CD4-positive, alpha-beta T cell treated with Interferon gamma for 1 hour (primary cell): Measurements from ENCODE around the gene REM2.

Experiments used
- DNase-seq: peaks from one replicate; pipeline ENCODE4 v3.0.0-alpha.2; 2020

REM2 gene

DNA sequence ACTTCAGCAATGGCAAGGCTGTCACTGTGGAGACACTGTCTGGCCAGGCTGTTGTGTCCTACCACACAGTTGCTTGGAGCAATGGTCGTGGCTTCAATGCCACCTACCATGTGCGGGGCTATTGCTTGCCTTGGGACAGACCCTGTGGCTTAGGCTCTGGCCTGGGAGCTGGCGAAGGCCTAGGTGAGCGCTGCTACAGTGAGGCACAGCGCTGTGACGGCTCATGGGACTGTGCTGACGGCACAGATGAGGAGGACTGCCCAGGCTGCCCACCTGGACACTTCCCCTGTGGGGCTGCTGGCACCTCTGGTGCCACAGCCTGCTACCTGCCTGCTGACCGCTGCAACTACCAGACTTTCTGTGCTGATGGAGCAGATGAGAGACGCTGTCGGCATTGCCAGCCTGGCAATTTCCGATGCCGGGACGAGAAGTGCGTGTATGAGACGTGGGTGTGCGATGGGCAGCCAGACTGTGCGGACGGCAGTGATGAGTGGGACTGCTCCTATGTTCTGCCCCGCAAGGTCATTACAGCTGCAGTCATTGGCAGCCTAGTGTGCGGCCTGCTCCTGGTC, 7.2 kb upstream of the REM2 start:
- no peak for DNase-seq

DNA sequence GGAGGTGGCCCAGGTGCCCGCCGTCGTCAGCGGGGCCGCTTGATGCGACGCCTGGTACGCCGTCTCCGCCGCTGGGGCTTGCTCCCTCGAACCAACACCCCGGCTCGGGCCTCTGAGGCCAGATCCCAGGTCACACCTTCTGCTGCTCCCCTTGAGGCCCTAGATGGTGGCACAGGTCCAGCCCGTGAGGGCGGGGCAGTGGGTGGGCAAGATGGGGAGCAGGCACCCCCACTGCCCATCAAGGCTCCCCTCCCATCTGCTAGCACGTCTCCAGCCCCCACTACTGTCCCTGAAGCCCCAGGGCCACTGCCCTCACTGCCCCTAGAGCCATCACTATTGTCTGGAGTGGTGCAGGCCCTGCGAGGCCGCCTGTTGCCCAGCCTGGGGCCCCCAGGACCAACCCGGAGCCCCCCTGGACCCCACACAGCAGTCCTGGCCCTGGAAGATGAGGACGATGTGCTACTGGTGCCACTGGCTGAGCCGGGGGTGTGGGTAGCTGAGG, 6.0 kb upstream of the REM2 start:
- DNase-seq: no peak

DNA sequence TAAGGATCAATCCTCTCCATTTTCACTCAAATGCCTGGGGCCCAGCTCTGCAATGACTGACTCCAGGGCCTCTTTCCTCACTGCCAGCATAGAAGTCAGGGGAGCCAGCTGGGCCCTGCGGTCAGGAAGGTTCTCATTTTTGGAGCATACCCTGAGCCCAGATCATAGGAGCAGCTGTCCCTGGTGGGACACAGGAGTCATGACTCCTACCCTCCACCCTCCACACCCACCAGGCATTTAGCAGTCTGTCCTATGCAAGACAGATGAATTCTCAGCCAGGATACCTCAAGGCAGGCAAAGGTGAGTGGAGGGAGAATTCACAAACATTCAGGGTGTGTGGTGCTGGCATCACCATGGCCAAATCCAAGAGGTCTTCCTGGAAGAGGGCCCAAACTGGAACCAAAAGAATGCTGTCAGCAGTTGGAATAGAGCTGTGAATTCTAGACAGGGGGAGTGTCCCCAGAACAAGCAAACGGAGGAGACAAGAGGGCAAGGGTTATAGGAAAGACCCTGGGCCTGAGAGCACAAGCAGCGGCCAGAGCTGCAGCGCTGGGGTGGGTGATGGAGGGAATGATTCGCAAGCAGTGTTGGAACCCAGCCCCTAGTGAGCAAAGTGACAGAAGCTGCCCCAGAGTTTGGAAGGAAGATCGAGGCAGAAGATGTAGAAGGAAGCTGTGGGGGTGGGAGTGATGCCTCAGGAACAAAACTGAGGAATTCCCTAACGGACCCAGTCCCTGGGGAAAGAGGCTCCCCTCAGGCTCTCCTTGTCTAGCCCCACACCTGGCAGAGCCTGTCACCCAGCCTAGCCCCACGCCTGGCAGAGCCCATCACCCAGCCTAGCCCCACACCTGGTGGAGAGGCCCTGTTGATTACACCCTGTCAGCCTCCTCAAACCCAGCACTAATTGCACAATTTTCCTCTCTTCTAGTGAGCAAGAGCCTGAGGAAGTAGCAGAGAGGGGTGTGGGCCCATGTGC, 4.5 kb upstream of the REM2 start:
- DNase-seq: no peak

DNA sequence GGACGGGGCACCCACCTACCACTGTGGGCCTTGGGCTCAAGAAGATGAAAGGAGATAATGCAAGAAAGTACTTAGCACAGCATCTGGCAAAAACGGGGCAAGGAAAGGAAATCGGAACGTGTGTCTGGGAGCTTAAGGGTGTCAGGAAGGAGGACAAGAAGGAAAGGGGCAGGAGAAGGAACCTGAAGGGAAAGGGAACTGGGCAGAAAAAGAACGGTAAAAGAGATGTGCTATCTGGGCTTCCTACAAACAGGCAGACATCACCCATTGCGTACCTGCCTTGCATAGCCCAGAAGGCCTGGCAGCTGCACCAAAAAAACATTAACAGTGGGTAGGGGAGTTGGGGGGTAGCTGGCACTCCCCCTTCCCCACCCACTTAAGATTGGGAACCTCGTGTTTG, 958 bp upstream of the REM2 start:
- DNase-seq: no peak

DNA sequence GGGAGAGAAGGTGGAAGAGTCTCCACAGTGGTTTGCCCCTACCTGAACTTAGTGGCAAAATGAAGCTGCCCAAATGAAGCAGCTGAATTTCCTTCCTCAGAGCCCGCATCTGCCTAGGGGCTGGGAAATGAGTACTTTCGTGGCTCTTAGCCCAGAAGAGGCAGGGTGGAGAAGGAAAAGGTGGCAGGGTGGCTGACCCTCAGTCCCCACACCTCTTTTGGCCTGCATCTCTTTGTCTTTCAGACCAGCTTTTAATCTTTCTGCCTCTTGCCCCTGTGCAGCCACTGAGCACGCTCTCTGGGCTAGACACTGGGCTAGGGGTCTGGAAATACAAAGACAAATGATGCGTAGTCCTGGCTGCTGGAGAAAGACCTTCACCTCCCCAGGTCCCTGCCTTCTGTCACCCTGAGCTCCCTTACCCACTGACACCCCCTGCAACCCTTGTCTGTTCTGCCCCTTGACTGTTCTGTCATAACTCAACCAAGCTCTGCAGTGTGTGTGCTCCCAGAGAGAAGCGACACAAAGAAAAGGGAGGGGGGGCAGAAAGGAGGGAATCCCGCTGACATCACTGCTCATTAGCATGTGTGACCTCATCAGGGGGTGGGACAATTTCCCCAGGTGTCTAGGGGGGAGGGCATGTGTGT, 371 bp upstream of the REM2 start:
- DNase-seq: peak; percentile 60

DNA sequence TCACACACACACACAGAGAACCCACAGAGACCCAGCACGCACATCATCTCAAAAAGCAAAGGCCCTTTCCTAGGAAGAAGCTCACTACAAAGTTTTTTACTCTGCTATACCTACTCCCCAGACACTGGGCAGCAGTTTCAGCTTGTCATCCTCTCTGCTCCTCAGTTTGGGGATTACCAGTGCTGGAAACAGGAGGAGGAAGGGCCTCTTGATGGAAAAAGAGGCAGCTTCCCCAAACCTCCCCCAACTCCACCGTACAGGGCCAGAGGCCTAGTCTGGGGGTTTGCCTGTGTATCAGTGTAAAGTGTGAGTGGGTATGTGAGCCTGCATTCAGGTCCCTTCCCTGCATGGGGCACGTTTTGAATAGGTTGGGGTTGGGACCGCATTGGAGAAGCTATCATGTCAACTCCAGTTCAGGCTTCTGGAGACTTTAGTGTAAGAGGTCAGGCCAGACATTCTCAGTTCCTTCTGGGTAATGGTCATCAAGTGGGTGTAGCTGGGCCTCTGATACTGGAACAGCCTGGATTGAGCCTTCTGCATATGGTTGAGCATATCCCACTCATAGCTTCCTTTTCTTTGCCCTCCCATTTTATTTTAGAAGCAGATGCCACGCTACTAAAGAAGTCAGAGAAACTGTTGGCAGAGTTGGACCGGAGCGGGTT, 1.2 kb downstream of the REM2 start:
- no peak for DNase-seq

DNA sequence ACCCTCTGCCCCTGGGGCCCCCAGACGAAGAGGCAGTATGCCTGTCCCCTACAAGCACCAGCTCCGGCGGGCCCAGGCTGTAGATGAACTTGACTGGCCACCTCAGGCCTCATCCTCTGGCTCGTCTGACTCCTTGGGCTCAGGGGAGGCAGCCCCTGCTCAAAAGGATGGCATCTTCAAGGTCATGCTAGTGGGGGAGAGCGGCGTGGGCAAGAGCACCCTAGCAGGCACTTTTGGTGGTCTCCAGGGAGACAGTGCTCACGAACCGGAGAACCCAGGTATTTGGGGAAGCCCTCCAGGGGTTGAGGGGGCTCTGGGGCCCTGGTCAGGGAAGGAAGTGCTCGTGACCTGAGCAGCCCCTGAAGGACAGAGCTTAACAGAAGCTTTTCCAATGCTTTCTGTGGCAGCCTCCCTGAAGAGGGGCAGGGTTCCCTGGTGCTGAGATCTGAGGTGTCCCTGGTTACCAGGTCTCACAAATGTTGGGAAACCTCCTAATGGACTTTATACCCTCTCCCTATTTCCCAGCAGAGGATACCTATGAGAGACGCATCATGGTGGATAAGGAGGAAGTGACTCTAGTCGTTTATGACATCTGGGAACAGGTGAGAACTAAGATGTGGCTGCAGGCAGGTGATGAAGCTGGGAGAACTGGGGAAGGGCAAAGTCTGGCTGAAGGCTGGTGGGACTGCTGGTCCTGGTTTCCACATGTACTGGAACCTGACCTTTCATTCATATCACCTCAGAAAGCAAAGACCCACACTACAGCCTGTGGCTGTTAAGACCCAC, 1.9 kb downstream of the REM2 start:
- DNase-seq: no peak

DNA sequence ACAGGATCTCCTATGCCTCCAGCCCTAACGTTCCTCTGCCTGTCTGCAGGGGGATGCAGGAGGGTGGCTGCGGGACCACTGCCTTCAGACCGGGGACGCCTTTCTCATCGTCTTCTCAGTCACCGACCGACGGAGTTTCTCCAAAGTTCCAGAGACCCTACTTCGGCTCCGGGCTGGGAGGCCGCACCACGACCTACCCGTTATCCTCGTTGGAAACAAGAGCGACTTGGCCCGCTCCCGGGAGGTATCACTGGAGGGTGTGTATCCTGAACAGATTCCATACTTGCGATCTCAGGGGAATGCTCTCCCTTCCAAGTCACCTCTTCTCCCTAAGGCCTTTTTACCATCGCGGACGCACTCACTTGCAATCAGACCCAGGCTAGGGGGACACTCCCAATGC, 3.0 kb downstream of the REM2 start:
- DNase-seq: no peak

DNA sequence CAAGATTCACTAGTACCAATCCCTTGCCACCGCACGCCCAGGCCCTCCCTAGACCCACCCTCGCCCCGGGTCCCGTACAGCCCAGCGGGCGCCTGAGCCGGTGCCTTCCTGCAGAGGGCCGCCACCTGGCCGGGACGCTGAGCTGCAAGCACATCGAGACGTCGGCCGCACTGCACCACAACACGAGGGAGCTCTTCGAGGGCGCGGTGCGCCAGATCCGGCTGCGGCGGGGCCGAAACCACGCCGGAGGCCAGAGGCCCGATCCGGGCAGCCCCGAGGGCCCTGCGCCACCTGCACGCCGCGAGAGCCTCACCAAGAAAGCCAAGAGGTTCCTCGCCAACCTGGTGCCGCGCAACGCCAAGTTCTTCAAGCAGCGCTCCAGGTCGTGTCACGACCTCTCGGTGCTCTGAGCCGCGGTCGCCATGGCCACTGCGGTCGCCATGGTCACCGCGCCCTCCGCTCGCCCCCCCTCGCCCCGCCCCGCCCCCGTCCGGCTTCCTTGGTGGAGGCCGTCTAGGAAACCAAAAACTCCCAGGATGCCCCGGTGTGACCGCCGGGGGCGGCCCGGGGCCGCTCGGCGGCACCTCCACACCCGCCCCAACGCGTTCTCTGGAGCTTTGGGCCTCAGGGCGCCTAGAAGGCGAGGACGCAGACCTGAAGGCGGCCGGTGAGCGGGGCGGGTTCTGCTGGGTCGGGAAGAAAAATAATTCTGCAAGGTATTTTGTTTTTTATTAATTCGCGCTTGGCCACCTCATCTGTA, 3.7 kb downstream of the REM2 start:
- peak; percentile 80 for DNase-seq

DNA sequence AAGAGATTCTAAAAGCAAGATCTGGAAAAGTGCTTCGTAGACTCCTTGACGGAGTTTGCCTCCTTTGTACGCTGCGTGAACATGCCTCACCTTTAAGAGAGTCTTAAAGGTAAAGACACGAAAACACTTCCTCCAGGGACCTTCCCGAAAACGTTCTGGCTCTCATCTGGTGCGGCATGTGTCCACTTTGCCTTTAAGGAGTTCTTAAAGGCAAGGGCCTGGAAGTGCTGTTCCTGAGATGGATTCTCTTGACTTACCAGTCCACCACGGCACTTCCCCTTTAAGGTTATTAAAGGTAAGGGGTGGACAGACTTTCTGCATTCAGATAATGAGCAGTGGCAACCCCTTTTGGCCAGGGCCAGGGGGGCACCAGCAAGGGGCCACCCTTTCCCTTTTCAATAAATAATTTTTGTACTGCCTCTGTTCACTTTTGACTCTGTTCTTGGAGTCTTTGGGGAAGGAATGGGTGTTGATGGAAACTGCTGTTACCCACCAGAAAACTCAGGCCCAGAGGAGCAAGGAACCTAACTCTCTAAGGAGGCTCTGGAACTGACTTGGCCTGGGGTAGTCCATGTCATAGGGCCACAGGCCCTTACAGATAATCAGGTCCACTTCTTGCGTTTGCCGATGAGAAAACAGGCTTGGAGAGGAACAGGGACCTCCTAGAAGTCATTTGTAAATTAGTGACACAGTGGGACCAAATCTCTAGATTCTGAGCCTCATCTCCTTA, 4.4 kb downstream of the REM2 start:
- DNase-seq: peak; percentile 55

DNA sequence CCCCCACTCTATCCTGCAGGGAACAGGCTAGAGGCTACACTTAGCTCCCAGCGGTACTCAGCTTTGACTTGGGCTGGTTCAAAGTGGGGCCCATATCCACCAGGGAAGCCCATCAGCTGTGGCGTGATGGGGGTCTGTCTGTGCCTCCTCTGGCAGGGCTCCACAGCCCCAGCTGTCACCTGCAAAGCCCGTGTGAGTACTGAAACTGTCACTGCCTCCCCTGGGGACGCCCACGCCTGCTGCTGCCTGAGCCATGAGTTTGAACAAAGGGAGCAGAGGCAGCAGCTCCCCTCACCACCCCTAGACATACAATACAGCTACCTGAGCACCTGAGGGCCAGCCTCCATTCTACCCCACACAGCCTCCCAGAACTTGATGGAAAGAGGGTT, 5.0 kb downstream of the REM2 start:
- DNase-seq: peak; percentile 68

DNA sequence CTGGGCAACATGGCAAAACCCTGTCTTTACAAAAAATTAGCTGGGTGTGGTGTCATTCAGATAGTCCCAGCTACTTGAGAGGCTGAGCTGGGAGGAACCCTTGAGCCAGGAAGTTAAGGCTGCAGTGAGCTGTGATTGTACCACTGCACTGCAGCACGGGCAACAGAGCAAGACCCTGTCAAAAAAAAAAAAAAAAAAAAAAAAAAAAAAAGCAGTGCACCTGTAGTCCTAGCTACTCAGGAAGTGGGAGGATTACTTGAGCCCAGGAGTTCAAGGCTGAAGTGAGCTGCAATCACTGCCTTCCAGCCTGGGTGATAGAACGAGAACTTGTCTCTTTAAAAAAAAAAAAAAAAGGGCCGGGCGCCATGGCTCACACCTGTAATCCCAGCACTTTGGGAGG, 5.6 kb downstream of the REM2 start:
- peak; percentile 43 for DNase-seq

DNA sequence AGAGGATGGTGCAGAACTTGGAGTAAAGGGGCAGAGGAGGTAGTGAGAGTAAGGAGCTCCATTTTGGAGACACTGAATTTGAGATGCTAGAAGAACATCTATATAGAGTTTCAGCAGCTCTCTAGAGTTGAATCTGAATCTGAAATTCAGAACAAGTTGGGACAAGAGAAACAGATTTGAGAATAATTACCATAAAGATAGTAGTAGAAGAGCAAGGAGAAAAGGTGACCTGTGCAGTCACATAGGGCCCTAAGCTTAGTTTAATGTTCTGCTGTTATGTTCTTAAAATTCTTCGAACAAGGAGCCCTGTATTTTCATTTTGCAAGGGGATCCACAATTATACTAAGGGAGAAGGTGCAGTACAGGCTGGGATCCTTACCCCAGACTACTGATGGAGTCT, 7.4 kb downstream of the REM2 start:
- DNase-seq: no peak

DNA sequence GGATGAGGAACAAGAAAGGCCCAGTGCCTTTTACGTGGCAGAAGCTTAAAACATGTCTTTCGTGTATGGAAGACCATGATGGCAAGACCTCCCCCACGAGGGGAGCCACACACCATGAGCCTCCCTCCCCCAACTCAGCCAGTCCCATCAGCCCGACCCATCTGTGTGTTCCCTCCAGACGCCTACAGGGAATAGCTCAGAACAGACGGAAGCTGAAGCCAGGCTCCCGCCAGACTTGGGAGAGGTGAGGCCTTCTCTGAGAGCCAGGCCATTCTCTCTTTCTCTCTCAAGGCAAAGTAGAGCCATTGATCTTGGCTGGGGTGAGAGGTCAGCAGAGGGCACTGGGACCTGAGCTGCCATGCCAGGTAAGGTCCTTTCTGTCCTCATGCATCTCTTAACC, 9.5 kb downstream of the REM2 start:
- DNase-seq: no peak

DNA sequence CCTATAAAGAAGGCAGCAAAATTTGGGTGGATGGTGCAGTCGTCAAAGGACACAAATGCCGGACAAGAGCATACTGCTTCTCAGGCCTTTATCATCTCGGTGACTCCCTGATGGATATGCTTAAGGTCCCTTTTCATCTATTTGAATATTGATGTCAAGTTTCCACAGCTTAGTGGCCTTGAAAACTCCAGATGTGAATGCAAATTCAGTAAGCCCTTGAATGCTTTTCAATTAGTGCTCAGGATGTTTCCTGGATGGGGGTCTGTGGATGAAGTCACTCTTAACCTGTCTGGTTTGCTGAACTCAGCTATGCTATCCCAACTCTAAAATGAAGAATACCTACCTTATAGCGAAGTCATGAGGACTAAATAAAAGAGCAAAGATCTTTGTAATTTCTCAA, 10.7 kb downstream of the REM2 start:
- DNase-seq: no peak

DNA sequence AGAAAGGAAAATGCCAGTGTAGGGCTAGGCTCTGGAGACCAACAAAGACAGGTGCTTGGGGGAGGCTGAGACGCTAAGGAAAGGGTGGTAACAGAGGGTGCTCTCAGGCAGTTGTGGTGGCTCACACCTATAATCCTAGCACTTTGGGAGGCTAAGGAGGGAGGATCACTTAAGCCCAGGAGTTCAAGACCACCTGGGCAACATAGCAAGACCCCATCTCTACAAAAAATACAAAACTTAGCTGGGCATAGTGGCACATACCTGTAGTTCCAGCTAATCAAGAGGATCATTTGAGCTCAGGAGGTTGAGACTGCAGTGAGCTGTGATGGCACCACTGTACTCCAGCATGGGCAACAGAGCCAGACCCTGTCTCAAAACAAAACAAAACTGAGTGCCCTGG, 12.4 kb downstream of the REM2 start:
- DNase-seq: no peak

DNA sequence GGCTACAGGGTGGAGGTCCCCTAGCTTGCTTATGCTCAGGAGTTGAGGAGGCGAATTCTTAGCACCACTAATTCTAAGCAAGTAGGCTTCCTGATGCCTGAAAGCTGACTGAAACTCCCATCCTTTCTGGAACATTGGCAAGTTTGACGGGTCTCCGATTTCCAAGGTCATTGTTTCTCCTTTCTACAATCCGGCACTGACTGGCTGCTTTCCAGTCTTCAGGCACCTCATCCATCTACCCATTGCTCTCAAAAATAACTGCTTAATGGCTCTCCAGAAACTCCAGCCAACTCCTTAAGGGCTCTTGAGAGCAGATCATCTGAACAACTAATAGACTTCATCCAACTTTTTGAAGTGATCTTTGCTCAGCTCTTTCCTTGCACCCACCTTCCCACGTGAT, 13.3 kb downstream of the REM2 start:
- DNase-seq: no peak

DNA sequence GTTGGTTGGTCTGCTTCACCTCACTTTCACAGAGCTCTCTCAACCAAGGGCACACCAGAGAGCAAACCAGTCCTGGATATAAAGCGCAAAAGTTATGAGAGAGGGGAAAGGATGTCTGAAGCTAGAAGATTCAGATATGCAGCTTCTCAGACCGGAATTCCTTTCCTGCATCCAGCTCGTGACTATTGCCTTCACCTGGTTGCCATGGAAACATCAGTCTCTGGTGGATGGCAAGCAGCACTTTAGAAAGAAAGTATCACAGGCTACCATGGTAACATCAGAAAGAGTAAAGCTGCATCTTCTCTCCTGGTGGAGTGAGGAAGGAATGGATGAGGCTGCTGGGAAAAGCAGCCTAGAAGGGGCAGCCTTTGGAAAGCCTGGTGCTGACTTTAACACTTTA, 13.7 kb downstream of the REM2 start:
- no peak for DNase-seq

DNA sequence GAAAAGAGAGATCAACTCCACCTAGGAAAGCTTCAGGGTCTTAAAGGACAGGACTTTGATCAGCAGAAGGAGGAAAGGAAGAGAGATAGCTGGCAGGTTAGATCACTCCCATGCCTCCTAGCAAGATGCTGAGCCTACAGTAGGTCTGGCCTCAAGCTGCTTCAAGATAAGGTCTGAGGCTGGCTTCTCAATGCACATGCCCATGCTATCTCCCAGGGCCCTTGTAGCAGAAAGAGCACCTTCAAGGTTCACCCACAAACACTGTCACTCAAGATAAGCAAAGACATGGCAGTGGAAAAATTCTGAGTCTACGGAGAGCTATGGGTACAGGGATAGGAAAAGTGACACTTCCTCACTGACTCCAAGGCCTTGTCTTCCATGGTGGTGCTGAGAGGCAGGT, 14.3 kb downstream of the REM2 start:
- no peak for DNase-seq

DNA sequence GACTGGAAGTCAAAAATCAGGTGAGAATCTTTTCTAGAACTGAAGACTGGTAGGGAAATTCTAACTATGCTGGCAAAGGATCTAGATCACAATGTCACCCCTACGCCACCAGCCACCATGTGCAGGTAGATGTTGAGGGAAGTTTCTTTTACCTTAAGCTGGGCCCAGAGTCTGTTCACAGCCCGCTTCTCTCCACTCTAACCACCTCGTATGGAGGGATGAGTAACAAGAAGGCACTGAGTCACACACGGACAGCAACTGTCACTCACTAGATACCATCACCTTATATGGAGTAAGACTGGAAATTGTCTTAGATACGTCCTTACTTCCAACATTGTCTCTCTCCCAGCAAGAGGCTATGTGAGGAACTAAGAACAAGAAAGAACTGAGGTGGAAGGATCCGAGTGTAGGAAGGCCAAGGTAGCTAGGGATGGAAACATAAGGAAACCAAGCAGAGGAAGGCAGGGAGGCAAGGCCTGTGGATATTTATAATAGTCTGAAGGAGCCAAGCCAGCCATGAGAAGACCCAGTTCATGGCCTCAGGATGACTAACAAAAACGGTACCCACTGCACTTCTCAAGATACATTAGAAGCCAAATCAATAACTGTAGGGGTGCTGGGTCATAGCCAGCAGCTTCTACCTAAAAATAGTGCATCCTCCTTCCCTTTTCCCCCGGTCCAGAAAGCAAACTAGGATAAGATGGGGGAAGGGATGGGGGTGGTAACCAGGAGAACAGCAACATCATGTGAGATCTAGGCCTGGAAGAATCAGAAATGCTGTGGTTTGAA, 15.5 kb downstream of the REM2 start:
- DNase-seq: no peak
